ENCODE data around the gene SCUBE3. TPM values are rescaled to one million over a fixed set of nuclear protein-coding genes. Genes with fewer than 3 reads are reported as not detected.
A peak's percentile ranks its signal among the peaks of the same experiment; 100 is the strongest.

SCUBE3 gene
- total and polyA plus RNA-seq, 9 of the 15 experiments (the other 6 are each of a cell fraction or from before 2014, with no cell fraction given): 0.01 to 0.11 TPM; not detected in 7

- no peak for TF ChIP-seq CHD7 (IDR thresholded peaks at IDR 0.05; ENCODE audit: low read depth, low read length)
- TF ChIP-seq RFX5 (IDR thresholded peaks at IDR 0.05; ENCODE audit: low read depth, low read length): no peak
- no peak for TF ChIP-seq STAT6 (CRISPR knock-in tag; IDR thresholded peaks at IDR 0.05)
- no peak for TF ChIP-seq HMG20A (CRISPR knock-in tag; conservative IDR thresholded peaks at IDR 0.05)
- peak; percentile 46; the same call in 1 of the 2 replicates for TF ChIP-seq PKNOX1 (IDR thresholded peaks at IDR 0.05)
- TF ChIP-seq CREB5 (CRISPR knock-in tag; IDR thresholded peaks at IDR 0.05): no peak
- TF ChIP-seq THRA (IDR thresholded peaks at IDR 0.05): no peak
- no peak for TF ChIP-seq NR2C1 (IDR thresholded peaks at IDR 0.05)
- 0 out of 2 replicates have a peak, but pooled peaks have one; percentile 19 for TF ChIP-seq NR2C1 (tag; IDR thresholded peaks at IDR 0.05)
- TF ChIP-seq KDM2B (CRISPR knock-in tag; IDR thresholded peaks at IDR 0.05): no peak
Measured at GRCh38 chr6:35177157-35177556, 36.6 kb upstream of the SCUBE3 start (continued).
